Measurements from ENCODE around the gene VSX2.

Gene VSX2

DNA sequence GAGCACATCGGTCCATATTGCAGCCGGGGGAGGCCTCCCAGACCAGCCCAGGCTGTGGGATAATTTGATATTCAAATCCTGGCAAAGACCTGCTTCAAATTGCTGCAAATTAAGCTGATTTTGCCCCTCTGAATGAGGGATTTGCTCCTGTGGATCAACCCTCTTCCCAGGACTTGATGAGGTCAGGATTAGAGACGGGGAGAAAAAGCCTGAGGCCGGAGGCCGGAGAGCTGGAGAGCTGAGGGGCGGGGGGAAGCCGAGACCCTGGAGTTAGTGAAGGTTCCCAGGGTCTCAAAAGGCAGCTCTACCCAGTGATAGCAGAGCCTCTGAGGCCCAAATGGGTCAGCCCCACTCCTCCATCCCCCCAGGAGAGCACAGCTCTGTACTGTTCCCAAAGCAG, 17.5 kb upstream of the VSX2 start:
- Histone ChIP-seq H3K9me3 (ENCODE audit: control insufficient read depth in 1 of 2, low read length in 2 of 2) (no peaks in the 10 kb centered on the region), H3K4me1 (ENCODE audit: control insufficient read depth in 1 of 2, insufficient read depth in 2 of 2, low read length in 2 of 2) (peaks cover 0 to 4% of the 10 kb centered on the region in 2 donors), H3K27ac (ENCODE audit: low read depth, low read length) (no peak overlapping the region), H3K4me3 (ENCODE audit: low read depth in 1 of 2, low read length in 2 of 2) (no peak overlapping the region), H3K27me3 (ENCODE audit: control insufficient read depth in 1 of 2, insufficient read depth in 2 of 2, low read length in 2 of 2) (peaks cover 17 to 22% of the 10 kb centered on the region in 2 donors), H3K9ac (ENCODE audit: low read depth in 1 of 2, low read length in 2 of 2) (no peak overlapping the region), H3K36me3 (ENCODE audit: control insufficient read depth in 1 of 2, insufficient read depth in 2 of 2, low read length in 2 of 2) (no peaks in the 10 kb centered on the region)

DNA sequence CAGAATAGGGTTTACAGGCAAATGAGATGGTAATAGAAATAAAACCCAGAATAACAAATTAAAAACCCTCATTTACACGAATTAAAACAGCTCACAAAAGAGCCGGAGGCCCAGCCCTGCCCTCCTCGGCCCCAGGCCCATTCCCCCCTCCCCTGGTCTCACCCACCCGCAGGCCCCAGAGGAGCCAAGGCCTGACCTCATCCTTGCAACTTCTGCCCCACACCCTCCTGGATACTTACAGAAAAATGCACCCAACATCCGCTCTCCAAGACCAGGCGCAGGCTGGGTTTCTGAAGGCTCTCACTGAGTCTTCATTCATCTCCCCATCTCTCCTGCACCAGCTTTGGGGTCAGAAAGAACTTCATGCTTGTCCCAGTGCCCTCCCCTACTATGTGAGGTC, 16.2 kb upstream of the VSX2 start:
- H3K9ac ChIP-seq (ENCODE audit: low read depth in 1 of 2, low read length in 2 of 2) = no peak overlapping the region
- no peaks in the 10 kb centered on the region for H3K4me1 ChIP-seq (ENCODE audit: control insufficient read depth in 1 of 2, insufficient read depth in 2 of 2, low read length in 2 of 2)
- H3K36me3 ChIP-seq (ENCODE audit: control insufficient read depth in 1 of 2, insufficient read depth in 2 of 2, low read length in 2 of 2) = no peaks in the 10 kb centered on the region
- H3K27ac ChIP-seq (ENCODE audit: low read depth, low read length) = no peak overlapping the region
- H3K4me3 ChIP-seq (ENCODE audit: low read depth in 1 of 2, low read length in 2 of 2) = no peak overlapping the region
- no peaks in the 10 kb centered on the region for H3K9me3 ChIP-seq (ENCODE audit: control insufficient read depth in 1 of 2, low read length in 2 of 2)
- H3K27me3 ChIP-seq (ENCODE audit: control insufficient read depth in 1 of 2, insufficient read depth in 2 of 2, low read length in 2 of 2) = peaks cover 15 to 18% of the 10 kb centered on the region in 2 donors

DNA sequence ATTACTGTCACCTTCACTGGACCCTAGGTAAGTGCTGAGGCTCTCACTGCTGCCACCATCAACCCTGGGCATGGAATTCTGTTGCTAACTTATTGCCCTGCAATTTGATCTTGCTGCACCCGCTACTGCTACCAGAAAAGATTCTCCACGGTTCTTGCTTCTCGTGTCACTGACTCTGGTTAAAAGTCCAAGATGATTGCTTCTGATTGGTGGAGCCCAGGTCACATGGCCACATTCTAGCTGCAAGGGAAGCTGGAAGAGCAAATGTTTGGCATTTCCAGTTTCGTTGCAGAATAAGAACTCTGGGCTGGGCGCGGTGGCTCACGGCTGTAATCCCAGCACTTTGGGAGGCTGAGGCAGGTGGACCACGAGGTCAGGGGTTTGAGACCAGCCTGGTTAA, 7.5 kb upstream of the VSX2 start:
- H3K36me3 ChIP-seq (ENCODE audit: control insufficient read depth in 1 of 2, insufficient read depth in 2 of 2, low read length in 2 of 2) = no peaks in the 10 kb centered on the region
- no peak overlapping the region for H3K9ac ChIP-seq (ENCODE audit: low read depth in 1 of 2, low read length in 2 of 2)
- H3K4me3 ChIP-seq (ENCODE audit: low read depth in 1 of 2, low read length in 2 of 2) = no peak overlapping the region
- no peaks in the 10 kb centered on the region for H3K4me1 ChIP-seq (ENCODE audit: control insufficient read depth in 1 of 2, insufficient read depth in 2 of 2, low read length in 2 of 2)
- peaks cover 0 to 5% of the 10 kb centered on the region in 2 donors for H3K9me3 ChIP-seq (ENCODE audit: control insufficient read depth in 1 of 2, low read length in 2 of 2)
- H3K27ac ChIP-seq (ENCODE audit: low read depth, low read length) = no peak overlapping the region
- peaks cover 8 to 13% of the 10 kb centered on the region in 2 donors for H3K27me3 ChIP-seq (ENCODE audit: control insufficient read depth in 1 of 2, insufficient read depth in 2 of 2, low read length in 2 of 2)

DNA sequence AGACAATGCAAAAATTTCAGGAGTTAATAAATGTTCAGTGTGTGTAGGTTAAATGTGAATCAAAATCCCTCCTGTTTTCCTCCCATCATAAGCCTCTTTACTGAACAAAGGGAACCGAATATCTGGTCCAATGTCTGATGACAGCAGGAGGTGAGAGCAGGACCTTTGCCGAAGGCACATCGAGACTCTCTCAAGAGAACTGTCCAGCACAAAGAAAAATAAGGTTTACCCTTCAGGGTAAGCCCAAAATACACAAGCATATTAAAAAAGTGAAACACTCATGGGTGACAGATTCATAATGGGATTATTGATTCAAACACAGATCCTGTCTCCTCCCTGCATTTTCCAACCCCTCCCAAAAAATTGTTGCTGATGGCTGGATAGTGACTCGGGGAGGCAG, 4.2 kb upstream of the VSX2 start:
- Histone ChIP-seq H3K36me3 (ENCODE audit: control insufficient read depth in 1 of 2, insufficient read depth in 2 of 2, low read length in 2 of 2) (no peaks in the 10 kb centered on the region), H3K9ac (ENCODE audit: low read depth in 1 of 2, low read length in 2 of 2) (no peak overlapping the region), H3K4me3 (ENCODE audit: low read depth in 1 of 2, low read length in 2 of 2) (no peak overlapping the region), H3K27ac (ENCODE audit: low read depth, low read length) (no peak overlapping the region), H3K27me3 (ENCODE audit: control insufficient read depth in 1 of 2, insufficient read depth in 2 of 2, low read length in 2 of 2) (peaks cover 26 to 41% of the 10 kb centered on the region in 2 donors), H3K9me3 (ENCODE audit: control insufficient read depth in 1 of 2, low read length in 2 of 2) (peaks cover 0 to 5% of the 10 kb centered on the region in 2 donors), H3K4me1 (ENCODE audit: control insufficient read depth in 1 of 2, insufficient read depth in 2 of 2, low read length in 2 of 2) (no peaks in the 10 kb centered on the region)

DNA sequence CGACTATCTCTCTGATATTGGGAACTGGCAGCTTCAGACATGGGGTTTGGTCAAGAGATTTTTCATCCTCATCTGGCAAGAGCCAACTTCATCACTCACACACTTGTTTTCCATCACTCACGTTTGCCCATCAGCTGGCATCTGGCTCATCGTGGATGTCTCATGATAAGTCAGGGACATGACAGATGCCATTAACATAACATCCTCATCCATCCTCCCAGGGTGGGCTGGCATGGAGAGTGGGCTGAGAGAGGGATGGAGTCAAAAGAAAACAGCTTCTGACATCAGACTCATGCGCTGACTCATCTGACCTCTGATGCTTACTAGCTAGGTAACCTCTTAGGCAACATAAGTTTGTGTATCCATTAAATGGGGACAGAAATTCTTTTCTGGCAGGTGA, 1.8 kb upstream of the VSX2 start:
- Histone ChIP-seq H3K36me3 (ENCODE audit: control insufficient read depth in 1 of 2, insufficient read depth in 2 of 2, low read length in 2 of 2) (no peaks in the 10 kb centered on the region), H3K9ac (ENCODE audit: low read depth in 1 of 2, low read length in 2 of 2) (no peak overlapping the region), H3K9me3 (ENCODE audit: control insufficient read depth in 1 of 2, low read length in 2 of 2) (no peaks in the 10 kb centered on the region), H3K27me3 (ENCODE audit: control insufficient read depth in 1 of 2, insufficient read depth in 2 of 2, low read length in 2 of 2) (peaks cover 50 to 63% of the 10 kb centered on the region in 2 donors), H3K27ac (ENCODE audit: low read depth, low read length) (no peak overlapping the region), H3K4me1 (ENCODE audit: control insufficient read depth in 1 of 2, insufficient read depth in 2 of 2, low read length in 2 of 2) (peaks cover 0 to 13% of the 10 kb centered on the region in 2 donors), H3K4me3 (ENCODE audit: low read depth in 1 of 2, low read length in 2 of 2) (no peak overlapping the region)

DNA sequence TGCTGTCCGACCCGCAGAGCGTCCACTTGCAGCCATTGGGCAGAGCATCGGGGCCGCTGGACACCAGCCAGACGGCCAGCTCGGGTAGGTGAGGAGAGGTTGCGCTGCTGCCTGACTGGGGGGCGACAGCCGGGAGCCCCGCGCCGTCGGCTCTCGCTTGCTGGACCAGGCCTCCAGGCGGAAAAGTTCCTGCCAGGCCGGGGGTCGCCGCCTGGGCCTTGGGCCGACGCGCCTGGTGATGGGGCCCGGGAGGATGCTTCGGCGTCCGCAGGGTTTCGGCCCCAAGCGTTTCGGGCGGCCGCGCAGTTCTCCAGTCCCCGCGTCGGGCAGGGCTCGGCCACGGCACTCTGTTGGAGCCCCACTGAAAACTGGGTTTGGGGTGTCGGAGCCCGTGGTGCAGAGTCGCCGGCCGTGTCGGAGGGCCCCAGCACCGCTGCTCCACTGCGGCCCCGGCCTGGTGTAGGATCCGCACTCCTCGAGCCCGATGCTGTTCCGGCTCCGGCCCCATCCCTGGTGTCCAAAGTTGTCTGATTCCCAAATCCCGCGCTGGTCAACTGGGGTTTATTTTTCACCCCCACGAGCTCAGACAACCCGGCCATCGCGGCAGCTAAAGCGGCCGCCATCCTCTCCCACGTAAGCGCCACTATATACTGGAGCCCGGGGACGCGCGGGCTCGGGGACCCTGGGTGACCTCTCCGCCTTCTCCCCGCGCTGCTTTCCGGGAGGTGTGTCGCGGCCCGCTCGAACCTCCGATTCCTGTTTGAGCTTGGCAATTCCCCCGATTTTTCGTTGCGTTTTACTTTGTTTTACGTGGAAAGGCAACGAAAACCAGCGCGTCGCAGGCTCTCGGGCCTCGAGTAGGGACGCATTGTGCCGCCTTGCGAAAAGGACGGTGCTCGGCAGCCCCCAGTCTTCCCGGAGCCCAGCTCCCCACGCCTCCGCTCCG, 872 bp downstream of the VSX2 start:
- Histone ChIP-seq H3K4me1 (ENCODE audit: control insufficient read depth in 1 of 2, insufficient read depth in 2 of 2, low read length in 2 of 2) (peaks cover 0 to 13% of the 10 kb centered on the region in 2 donors), H3K27ac (ENCODE audit: low read depth, low read length) (no peak overlapping the region), H3K9me3 (ENCODE audit: control insufficient read depth in 1 of 2, low read length in 2 of 2) (no peaks in the 10 kb centered on the region), H3K9ac (ENCODE audit: low read depth in 1 of 2, low read length in 2 of 2) (no peak overlapping the region), H3K36me3 (ENCODE audit: control insufficient read depth in 1 of 2, insufficient read depth in 2 of 2, low read length in 2 of 2) (no peaks in the 10 kb centered on the region), H3K27me3 (ENCODE audit: control insufficient read depth in 1 of 2, insufficient read depth in 2 of 2, low read length in 2 of 2) (peaks cover 70 to 80% of the 10 kb centered on the region in 2 donors), H3K4me3 (ENCODE audit: low read depth in 1 of 2, low read length in 2 of 2) (peak overlapping the region; percentile 7 to 32)

DNA sequence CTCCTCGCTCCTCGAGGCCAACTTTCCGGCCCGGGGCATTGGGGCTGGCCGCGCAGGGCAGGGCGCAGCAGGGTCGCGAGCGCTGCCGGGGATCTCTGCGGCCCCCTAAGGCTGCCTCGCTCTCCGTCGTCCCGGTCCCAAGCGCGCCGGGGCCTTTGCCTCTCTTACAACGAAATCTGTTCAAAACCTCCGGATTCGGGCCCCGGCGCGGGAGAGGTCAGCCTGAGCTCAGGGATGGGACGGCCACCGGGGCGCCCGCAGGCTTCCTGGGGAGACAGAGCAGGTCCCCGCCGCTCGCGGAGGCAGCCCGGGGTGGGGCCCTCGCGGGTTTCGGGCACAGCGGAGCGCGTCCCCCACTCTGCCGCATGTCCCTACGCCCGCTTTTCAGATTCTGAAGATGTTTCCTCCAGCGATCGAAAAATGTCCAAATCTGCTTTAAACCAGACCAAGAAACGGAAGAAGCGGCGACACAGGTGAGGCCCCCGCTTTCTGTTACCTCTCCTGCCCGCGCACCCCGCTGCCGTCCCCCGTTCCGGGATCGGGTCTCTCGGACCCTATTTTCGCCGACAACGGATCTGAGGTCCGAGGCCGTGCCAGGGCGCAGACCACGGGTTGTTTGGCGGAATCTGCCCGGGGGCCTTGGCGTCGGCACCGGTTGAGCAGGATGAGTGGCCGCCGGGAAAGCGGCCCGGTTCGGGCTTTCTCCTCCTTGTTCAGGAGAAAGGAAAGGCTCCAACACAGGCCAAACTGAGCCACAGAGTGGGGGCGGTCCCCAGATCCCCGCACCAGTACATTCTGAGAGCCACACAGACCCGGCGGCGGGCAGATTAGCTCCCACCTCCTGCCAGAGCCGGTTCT, 1.8 kb downstream of the VSX2 start:
- H3K36me3 ChIP-seq (ENCODE audit: control insufficient read depth in 1 of 2, insufficient read depth in 2 of 2, low read length in 2 of 2) = no peaks in the 10 kb centered on the region
- H3K4me1 ChIP-seq (ENCODE audit: control insufficient read depth in 1 of 2, insufficient read depth in 2 of 2, low read length in 2 of 2) = peaks cover 0 to 13% of the 10 kb centered on the region in 2 donors
- peak overlapping the region; percentile 7 to 40 for H3K4me3 ChIP-seq (ENCODE audit: low read depth in 1 of 2, low read length in 2 of 2)
- no peak overlapping the region for H3K9ac ChIP-seq (ENCODE audit: low read depth in 1 of 2, low read length in 2 of 2)
- H3K27me3 ChIP-seq (ENCODE audit: control insufficient read depth in 1 of 2, insufficient read depth in 2 of 2, low read length in 2 of 2) = peaks cover 78 to 86% of the 10 kb centered on the region in 2 donors
- H3K9me3 ChIP-seq (ENCODE audit: control insufficient read depth in 1 of 2, low read length in 2 of 2) = no peaks in the 10 kb centered on the region
- no peak overlapping the region for H3K27ac ChIP-seq (ENCODE audit: low read depth, low read length)

DNA sequence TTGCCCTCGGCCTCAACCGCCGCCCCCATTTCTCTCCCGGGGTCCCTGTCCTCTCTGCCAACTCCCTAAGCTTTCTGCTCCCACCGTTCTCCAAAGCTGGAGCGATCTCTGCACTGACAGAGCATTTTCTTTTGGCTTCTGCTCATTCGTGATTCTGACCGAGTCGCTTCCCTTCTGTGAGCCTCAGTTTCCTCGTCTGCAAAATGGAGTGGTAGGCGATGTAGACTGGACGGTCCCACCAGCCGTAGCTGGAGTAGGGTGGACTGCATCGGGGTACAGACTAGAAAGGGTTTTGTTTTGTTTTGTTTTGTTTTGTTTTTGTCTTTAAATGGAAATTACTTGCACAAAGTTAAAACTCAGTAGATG, 2.4 kb downstream of the VSX2 start:
- Histone ChIP-seq H3K4me1 (ENCODE audit: control insufficient read depth in 1 of 2, insufficient read depth in 2 of 2, low read length in 2 of 2) (peaks cover 0 to 13% of the 10 kb centered on the region in 2 donors), H3K9me3 (ENCODE audit: control insufficient read depth in 1 of 2, low read length in 2 of 2) (no peaks in the 10 kb centered on the region), H3K36me3 (ENCODE audit: control insufficient read depth in 1 of 2, insufficient read depth in 2 of 2, low read length in 2 of 2) (no peaks in the 10 kb centered on the region), H3K9ac (ENCODE audit: low read depth in 1 of 2, low read length in 2 of 2) (no peak overlapping the region), H3K27me3 (ENCODE audit: control insufficient read depth in 1 of 2, insufficient read depth in 2 of 2, low read length in 2 of 2) (peaks cover 81 to 91% of the 10 kb centered on the region in 2 donors), H3K27ac (ENCODE audit: low read depth, low read length) (no peak overlapping the region), H3K4me3 (ENCODE audit: low read depth in 1 of 2, low read length in 2 of 2) (no peak overlapping the region)

DNA sequence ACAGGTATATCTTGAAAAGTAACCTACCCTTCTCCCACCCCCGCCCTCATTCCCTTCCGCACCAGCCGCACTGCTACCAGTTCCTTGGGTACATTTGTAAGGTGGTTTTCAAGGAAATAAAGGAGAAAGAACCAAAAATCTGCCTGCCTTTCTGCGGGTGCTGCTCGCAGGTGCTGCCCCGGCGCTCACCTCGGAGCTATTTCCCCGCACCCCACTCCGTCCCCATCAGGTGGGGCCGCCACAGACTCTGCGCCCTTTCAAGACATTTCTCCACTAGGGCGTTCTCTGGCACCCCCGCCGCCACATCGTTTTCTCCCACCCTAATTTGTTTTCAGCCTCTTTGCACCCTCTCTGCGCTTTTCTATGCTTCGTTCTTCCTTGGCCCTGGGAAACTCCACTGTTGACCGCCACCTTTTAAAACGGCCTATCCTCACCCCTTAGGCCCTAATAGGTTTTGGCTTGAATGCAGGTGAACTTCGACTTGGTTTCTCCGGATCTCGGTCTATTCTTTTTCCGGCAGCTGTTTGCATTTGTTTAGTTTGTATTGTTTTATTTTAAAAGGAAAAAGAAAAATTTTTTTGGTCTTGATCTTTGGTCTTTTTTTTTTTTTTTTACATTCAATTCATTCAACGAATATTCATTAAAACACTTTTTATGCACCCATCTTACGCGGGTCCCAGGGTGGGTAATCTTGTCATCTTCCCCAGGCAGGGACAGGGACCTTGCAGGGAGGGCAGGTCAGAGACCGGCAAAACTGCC, 3.0 kb downstream of the VSX2 start:
- no peaks in the 10 kb centered on the region for H3K36me3 ChIP-seq (ENCODE audit: control insufficient read depth in 1 of 2, insufficient read depth in 2 of 2, low read length in 2 of 2)
- H3K27me3 ChIP-seq (ENCODE audit: control insufficient read depth in 1 of 2, insufficient read depth in 2 of 2, low read length in 2 of 2) = peaks cover 85 to 97% of the 10 kb centered on the region in 2 donors
- no peak overlapping the region for H3K4me3 ChIP-seq (ENCODE audit: low read depth in 1 of 2, low read length in 2 of 2)
- no peak overlapping the region for H3K27ac ChIP-seq (ENCODE audit: low read depth, low read length)
- H3K4me1 ChIP-seq (ENCODE audit: control insufficient read depth in 1 of 2, insufficient read depth in 2 of 2, low read length in 2 of 2) = peaks cover 0 to 13% of the 10 kb centered on the region in 2 donors
- H3K9me3 ChIP-seq (ENCODE audit: control insufficient read depth in 1 of 2, low read length in 2 of 2) = no peaks in the 10 kb centered on the region
- no peak overlapping the region for H3K9ac ChIP-seq (ENCODE audit: low read depth in 1 of 2, low read length in 2 of 2)

Data from duodenal mucosa (tissue), 2 donors.